ENCODE measurements around the gene FTO.

FTO gene

GRCh38 chr16:53973021-53973420 lies 269.1 kb downstream of the FTO start:
- no peak for DNase-seq

- DNase-seq = no peak
Observed at GRCh38 chr16:53974484-53975080, 270.6 kb downstream of the FTO start.

GRCh38 chr16:53980675-53981074 lies 276.7 kb downstream of the FTO start:
- DNase-seq = no peak

- no peak for DNase-seq
Observed at GRCh38 chr16:53982631-53983042, 278.7 kb downstream of the FTO start.

- no peak for DNase-seq
Observed at GRCh38 chr16:53984936-53985335, 281.0 kb downstream of the FTO start.

- DNase-seq = no peak
Observed at GRCh38 chr16:53985861-53986260, 281.9 kb downstream of the FTO start.

GRCh38 chr16:53986793-53987192 lies 282.8 kb downstream of the FTO start:
- no peak for DNase-seq

- DNase-seq = no peak
Observed at GRCh38 chr16:53988136-53988535, 284.2 kb downstream of the FTO start.

GRCh38 chr16:53989597-53989996 lies 285.6 kb downstream of the FTO start:
- DNase-seq = no peak

GRCh38 chr16:53991754-53992378 lies 287.9 kb downstream of the FTO start:
- DNase-seq = no peak

GRCh38 chr16:53995378-53995777 lies 291.4 kb downstream of the FTO start:
- DNase-seq = no peak

- DNase-seq = no peak
Observed at GRCh38 chr16:53996961-53997360, 293.0 kb downstream of the FTO start.

- DNase-seq = no peak
Observed at GRCh38 chr16:53998024-53998810, 294.3 kb downstream of the FTO start.

- DNase-seq = no peak
Observed at GRCh38 chr16:53998966-53999522, 295.1 kb downstream of the FTO start.

GRCh38 chr16:53999841-54000240 lies 295.9 kb downstream of the FTO start:
- no peak for DNase-seq

GRCh38 chr16:54000361-54000760 lies 296.4 kb downstream of the FTO start:
- DNase-seq = no peak

GRCh38 chr16:54006693-54007092 lies 302.7 kb downstream of the FTO start:
- DNase-seq = no peak

GRCh38 chr16:54007504-54007903 lies 303.5 kb downstream of the FTO start:
- no peak for DNase-seq

- DNase-seq = no peak
Observed at GRCh38 chr16:54009464-54010176, 305.7 kb downstream of the FTO start.

GRCh38 chr16:54015147-54015546 lies 311.2 kb downstream of the FTO start:
- DNase-seq = no peak

GRCh38 chr16:54022362-54022761 lies 318.4 kb downstream of the FTO start:
- DNase-seq = no peak

- no peak for DNase-seq
Observed at GRCh38 chr16:54026456-54026855, 322.5 kb downstream of the FTO start.

- no peak for DNase-seq
Observed at GRCh38 chr16:54027062-54027461, 323.1 kb downstream of the FTO start.

Measured in CD4-positive, alpha-beta T cell treated with Interleukin-4 for 4 hours (primary cell).